Measurements from ENCODE around the gene ACSL3. TPM values are rescaled to one million over a fixed set of nuclear protein-coding genes. Genes with fewer than 3 reads are reported as not detected.

ACSL3 gene
- total RNA-seq (10 to 100 TPM; 35.2 to 50.4 (median 36.6) TPM), polyA plus RNA-seq (14.4 TPM)
- long read RNA-seq, donor 1, full-length matches to known transcripts, result 84 of 108 reads
- long read RNA-seq, donor 1, partial matches to known transcripts, result 9 of 108 reads
- long read RNA-seq, donor 1, other reads (novel, unspliced or antisense), result 15 of 108 reads
- long read RNA-seq, donor 2, full-length matches to known transcripts, result 25 of 28 reads
- long read RNA-seq, donor 2, partial matches to known transcripts, result 2 of 28 reads
- long read RNA-seq, donor 2, other reads (novel, unspliced or antisense), result 1 of 28 reads
- long read RNA-seq, donor 3, full-length matches to known transcripts, result 171 of 214 reads
- long read RNA-seq, donor 3, partial matches to known transcripts, result 20 of 214 reads
- long read RNA-seq, donor 3, other reads (novel, unspliced or antisense), result 23 of 214 reads
- long read RNA-seq, donor 4, full-length matches to known transcripts, result 27 of 30 reads
- long read RNA-seq, donor 4, partial matches to known transcripts, result 1 of 30 reads
- long read RNA-seq, donor 4, other reads (novel, unspliced or antisense), result 2 of 30 reads

DNA sequence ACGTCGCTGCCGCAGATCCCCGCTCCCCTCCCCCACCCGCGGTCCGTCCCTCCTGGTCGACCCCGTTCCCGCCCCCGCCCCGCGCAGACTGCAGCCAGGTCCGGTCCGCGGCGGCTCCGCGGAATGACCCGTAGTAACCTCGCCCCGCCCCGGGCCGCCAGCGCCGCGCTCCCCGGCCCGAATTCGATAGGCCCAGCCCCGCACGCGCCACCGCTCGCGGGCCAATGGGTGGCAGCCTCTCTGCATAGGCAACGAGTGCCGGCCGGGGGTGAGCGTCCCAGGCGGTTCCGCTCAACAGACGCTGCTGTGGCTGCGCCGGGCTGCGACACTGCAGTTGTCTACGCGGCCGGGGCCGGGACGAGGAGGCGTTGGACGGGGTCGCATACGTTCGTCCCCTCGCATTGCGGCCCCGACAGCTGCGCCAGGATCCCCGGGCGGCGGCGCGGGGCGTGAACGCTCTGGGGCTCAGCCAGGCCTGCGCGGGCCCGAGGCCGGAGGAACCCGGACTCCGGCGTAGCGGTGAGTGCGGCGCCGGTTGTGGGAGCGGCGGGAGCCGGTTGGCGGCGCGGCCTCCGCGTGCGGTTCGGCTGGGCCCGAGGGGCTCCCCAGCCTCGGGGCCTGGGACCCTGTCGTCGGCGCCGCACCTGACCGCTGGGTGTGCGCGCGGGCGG is at the start of gene ACSL3:
Gene ACSL3, plus strand, starts transcription at position 297 of the 671 bp plus-strand sequence. CDS start 47,737 bp downstream, outside the sequence.
- Histone ChIP-seq H3K27ac (ENCODE audit: low read length) (peak within 1 kb of the TSS; percentile 81), H3K4me1 (ENCODE audit: control insufficient read depth, insufficient read depth, low read length) (peaks cover 8% of the 10 kb centered on the region), H3K4me3 (ENCODE audit: low read length) (peak within 1 kb of the TSS; percentile 87), H3K27me3 (ENCODE audit: control insufficient read depth, insufficient read depth) (no peaks in the 10 kb centered on the region), H3K9me3 (ENCODE audit: control insufficient read depth, low read length) (no peaks in the 10 kb centered on the region)
- WGBS, result under 1% methylated on average over 99 of the region's 99 CpGs
- intact Hi-C loops (cut with DNase I), result loop anchor here in 2 of 4 donors (2.0 to 10.0 kb wide), 2 partner anchors 152 to 156 kb away; no protein-coding TSS in a partner anchor
- DNase-seq, result peak; percentile 97 to 99 (median 99)
- peak; percentile 98 to 99 for ATAC-seq

DNA sequence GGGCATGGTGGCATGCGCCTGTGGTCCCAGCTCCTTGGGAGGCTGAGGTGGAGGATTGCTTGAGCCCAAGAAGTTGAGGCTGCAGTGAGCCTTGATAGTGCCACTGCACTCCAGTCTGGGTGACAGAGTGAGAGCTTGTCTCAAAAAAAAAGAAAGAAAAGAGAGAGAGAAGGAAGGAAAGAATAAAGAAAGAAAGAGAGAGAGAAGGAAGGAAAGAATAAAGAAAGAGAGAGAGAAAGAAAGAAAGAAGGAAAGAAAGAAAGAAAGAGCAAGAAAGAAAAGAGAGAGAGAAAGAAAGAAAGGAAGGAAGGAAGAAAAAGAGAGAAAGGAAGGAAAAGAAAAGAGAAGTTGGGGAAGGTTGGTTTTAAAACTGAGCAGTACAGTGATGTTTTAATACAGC is 49.0 kb upstream of the ACSL3 start:
- 98% methylated on average over 1 of the region's 1 CpG for WGBS
- no peak overlapping the region for H3K4me3 ChIP-seq (ENCODE audit: low read length)
- H3K4me1 ChIP-seq (ENCODE audit: control insufficient read depth, insufficient read depth, low read length), result no peaks in the 10 kb centered on the region
- H3K27ac ChIP-seq (ENCODE audit: low read length), result no peak overlapping the region
- no peak for DNase-seq
- no peaks in the 10 kb centered on the region for H3K9me3 ChIP-seq (ENCODE audit: control insufficient read depth, low read length)
- ATAC-seq, result no peak
- H3K27me3 ChIP-seq (ENCODE audit: control insufficient read depth, insufficient read depth), result no peaks in the 10 kb centered on the region
- intact Hi-C loops (cut with DNase I), result loop anchor here in 1 of 4 donors (5.0 kb wide), 1 partner anchor 40 kb away; no protein-coding TSS in a partner anchor

DNA sequence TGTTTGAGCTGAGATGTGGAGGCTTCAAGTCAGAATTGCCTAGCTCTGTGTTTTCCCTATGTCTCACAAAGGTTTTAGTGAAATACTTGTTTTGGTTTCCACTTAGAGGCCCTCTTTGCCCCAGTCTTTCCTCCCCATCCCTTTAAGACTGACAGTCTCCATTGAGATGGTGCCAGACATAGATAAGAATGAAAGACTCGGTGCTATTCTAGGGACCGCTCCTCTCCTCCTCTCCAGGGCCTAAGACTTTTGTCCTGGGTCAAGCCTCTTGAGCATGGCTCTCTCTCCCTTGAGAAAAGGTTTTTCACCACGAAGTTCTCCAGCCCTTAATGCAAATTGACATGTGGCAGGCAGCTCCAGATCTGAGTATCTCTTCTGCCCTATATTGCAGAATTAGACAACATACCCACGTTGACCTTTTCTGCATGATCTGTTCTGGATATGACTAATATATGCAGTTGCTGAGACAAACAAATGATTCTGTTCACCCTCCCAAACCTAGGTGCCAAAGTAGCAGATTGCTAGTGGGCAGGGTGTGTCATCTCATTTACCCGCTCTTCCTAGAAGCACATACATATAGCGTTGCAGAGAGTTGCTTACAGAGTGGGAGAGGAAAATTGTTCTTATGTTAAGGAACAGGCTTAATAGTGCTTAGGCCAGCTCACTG is 47.5 kb upstream of the ACSL3 start:
- 64% methylated on average over 6 of the region's 6 CpGs for WGBS

DNA sequence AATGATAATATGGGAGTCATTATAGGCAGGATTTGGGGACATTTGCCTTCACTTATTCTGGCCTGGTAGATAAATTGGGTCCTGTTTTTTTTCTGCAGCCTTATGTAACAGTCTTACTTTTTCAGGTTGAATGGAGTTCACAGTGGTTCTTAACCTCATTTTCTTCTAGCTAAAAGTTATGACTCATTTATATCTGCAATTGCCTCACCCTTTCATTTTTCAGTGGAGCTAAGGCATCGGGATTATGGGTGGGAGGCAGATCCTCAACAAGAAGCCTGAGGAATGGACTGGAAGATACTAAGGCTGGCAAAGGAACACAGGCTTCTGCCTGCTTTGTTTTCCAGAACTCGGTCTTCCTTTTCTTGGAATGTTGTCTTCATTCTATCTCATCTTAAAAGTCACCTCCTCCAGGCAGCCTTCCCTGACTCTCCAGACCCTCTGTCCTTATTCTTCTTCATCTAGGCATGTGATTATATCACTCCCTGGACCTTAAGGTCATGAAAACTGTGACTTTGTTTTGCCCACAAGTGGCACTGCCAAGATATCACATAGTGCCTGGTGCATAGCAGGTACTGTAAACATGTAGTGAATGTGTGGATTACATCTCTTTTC is 41.0 kb upstream of the ACSL3 start:
- no peak overlapping the region for H3K4me3 ChIP-seq (ENCODE audit: low read length)
- no peaks in the 10 kb centered on the region for H3K9me3 ChIP-seq (ENCODE audit: control insufficient read depth, low read length)
- intact Hi-C loops (cut with DNase I), result no loop called here
- ATAC-seq (no peak), DNase-seq (no peak)
- no peaks in the 10 kb centered on the region for H3K27me3 ChIP-seq (ENCODE audit: control insufficient read depth, insufficient read depth)
- H3K27ac ChIP-seq (ENCODE audit: low read length), result no peak overlapping the region
- no peaks in the 10 kb centered on the region for H3K4me1 ChIP-seq (ENCODE audit: control insufficient read depth, insufficient read depth, low read length)
- WGBS, result 64% methylated on average over 2 of the region's 2 CpGs

More for the DNA sequence above, 47.5 kb upstream of the ACSL3 start:
- no peak for ATAC-seq
- no peaks in the 10 kb centered on the region for H3K4me1 ChIP-seq (ENCODE audit: control insufficient read depth, insufficient read depth, low read length)
- no peak overlapping the region for H3K27ac ChIP-seq (ENCODE audit: low read length)
- intact Hi-C loops (cut with DNase I), result loop anchor here in 1 of 4 donors (5.0 kb wide), 1 partner anchor 39 kb away; no protein-coding TSS in a partner anchor
- no peaks in the 10 kb centered on the region for H3K9me3 ChIP-seq (ENCODE audit: control insufficient read depth, low read length)
- H3K27me3 ChIP-seq (ENCODE audit: control insufficient read depth, insufficient read depth), result no peaks in the 10 kb centered on the region
- no peak for DNase-seq
- no peak overlapping the region for H3K4me3 ChIP-seq (ENCODE audit: low read length)

DNA sequence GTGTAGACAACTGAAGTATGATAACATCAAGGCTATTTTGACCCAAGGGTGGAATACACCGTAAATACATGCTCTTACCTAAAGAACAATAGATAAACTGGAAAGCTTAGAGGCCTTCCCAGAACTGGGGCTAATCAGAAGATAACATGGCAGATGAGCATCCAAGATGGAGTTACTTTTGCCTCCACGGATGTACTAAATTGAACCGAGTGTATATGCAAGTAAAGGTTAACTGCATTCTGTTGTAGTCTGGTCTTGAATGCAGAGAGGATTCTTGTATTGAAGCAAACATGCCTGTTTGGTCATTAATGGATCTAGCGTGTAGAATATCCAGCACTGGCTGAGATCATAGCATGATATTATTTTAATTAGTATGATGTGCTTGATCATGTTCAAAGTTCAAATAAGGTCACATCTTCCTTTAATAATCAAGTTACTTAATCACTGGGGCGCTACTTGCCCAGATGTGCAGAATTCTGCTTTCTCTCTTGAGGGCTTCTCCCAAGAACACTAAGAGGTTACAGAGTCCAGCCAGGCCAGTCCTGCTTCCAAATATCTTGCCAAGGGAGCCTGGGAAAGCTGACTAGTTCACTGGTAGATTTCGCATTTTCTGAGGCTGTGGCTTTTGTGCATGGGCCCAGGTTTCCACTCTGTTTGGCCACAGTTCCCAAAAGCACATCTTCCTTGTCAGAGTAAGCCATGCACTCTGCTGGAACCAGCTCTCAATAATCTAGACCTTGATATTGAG is 37.5 kb upstream of the ACSL3 start:
- peak in 1 of 2 donors; percentile 48 for ATAC-seq
- Histone ChIP-seq H3K4me1 (ENCODE audit: control insufficient read depth, insufficient read depth, low read length) (no peaks in the 10 kb centered on the region), H3K9me3 (ENCODE audit: control insufficient read depth, low read length) (no peaks in the 10 kb centered on the region), H3K27ac (ENCODE audit: low read length) (no peak overlapping the region), H3K27me3 (ENCODE audit: control insufficient read depth, insufficient read depth) (no peaks in the 10 kb centered on the region), H3K4me3 (ENCODE audit: low read length) (no peak overlapping the region)
- 74% methylated on average over 6 of the region's 6 CpGs for WGBS
- intact Hi-C loops (cut with DNase I), result no loop called here
- DNase-seq, result no peak

GRCh38 chr2:222825031-222825430 is 35.8 kb upstream of the ACSL3 start:
- intact Hi-C loops (cut with DNase I), result no loop called here
- no peak for DNase-seq
- ATAC-seq, result no peak
- H3K27ac ChIP-seq (ENCODE audit: low read length), result no peak overlapping the region
- no peak overlapping the region for H3K4me3 ChIP-seq (ENCODE audit: low read length)
- H3K4me1 ChIP-seq (ENCODE audit: control insufficient read depth, insufficient read depth, low read length), result no peaks in the 10 kb centered on the region
- WGBS, result 94% methylated on average over 1 of the region's 1 CpG
- no peaks in the 10 kb centered on the region for H3K27me3 ChIP-seq (ENCODE audit: control insufficient read depth, insufficient read depth)
- H3K9me3 ChIP-seq (ENCODE audit: control insufficient read depth, low read length), result no peaks in the 10 kb centered on the region

DNA sequence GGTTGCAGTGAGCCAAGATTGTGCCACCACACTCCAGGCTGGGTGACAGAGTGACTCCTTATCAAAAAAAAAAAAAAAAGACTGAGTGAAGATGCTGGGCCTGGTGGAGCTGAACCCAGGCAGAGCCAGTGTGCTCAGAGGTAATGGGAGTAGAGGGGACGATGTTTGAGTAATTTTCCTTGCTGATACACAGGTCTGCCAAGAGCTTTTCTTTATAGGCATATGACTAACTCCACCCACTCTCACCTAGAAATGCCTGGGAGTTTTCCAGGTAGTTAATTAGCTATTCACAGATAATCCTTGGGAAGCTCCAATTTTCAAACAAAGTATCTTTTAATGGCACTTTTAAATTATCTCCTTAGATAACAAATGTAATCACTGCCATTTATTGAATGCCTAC is 33.4 kb upstream of the ACSL3 start:
- DNase-seq (no peak), ATAC-seq (no peak)
- intact Hi-C loops (cut with DNase I), result no loop called here
- H3K9me3 ChIP-seq (ENCODE audit: control insufficient read depth, low read length), result no peaks in the 10 kb centered on the region
- no peak overlapping the region for H3K27ac ChIP-seq (ENCODE audit: low read length)
- WGBS, result 88% methylated on average over 1 of the region's 1 CpG
- H3K4me1 ChIP-seq (ENCODE audit: control insufficient read depth, insufficient read depth, low read length), result no peaks in the 10 kb centered on the region
- no peak overlapping the region for H3K4me3 ChIP-seq (ENCODE audit: low read length)
- H3K27me3 ChIP-seq (ENCODE audit: control insufficient read depth, insufficient read depth), result no peaks in the 10 kb centered on the region

- Histone ChIP-seq H3K9me3 (ENCODE audit: control insufficient read depth, low read length) (no peaks in the 10 kb centered on the region), H3K27me3 (ENCODE audit: control insufficient read depth, insufficient read depth) (no peaks in the 10 kb centered on the region), H3K4me3 (ENCODE audit: low read length) (no peak overlapping the region), H3K4me1 (ENCODE audit: control insufficient read depth, insufficient read depth, low read length) (no peaks in the 10 kb centered on the region), H3K27ac (ENCODE audit: low read length) (no peak overlapping the region)
- ATAC-seq (no peak), DNase-seq (no peak)
- intact Hi-C loops (cut with DNase I), result no loop called here
- WGBS, result 87% methylated on average over 11 of the region's 11 CpGs
Measured at GRCh38 chr2:222828572-222828971, 32.3 kb upstream of the ACSL3 start.

DNA sequence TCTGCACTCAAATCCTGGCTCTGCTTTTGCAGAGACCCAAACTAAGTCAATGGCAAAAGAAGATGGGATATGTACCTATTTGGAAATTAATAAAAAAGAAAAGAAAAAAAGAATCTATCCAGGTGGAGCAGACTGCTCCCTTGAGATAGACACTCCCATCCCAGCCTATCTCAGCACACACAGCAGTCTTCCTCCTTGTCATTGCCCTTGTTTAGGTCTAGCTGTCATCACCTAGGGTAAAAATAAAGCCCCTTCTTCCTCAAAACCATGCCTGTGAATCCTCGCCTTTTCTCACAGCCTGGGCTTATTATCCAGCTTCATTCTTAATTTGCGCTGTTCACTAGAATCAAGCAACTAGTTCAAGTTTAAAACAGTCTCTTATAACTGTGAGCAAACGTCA is 30.7 kb upstream of the ACSL3 start:
- Histone ChIP-seq H3K27ac (ENCODE audit: low read length) (no peak overlapping the region), H3K9me3 (ENCODE audit: control insufficient read depth, low read length) (no peaks in the 10 kb centered on the region), H3K27me3 (ENCODE audit: control insufficient read depth, insufficient read depth) (no peaks in the 10 kb centered on the region), H3K4me1 (ENCODE audit: control insufficient read depth, insufficient read depth, low read length) (no peaks in the 10 kb centered on the region), H3K4me3 (ENCODE audit: low read length) (no peak overlapping the region)
- 65% methylated on average over 3 of the region's 3 CpGs for WGBS
- ATAC-seq, result no peak
- DNase-seq, result no peak
- intact Hi-C loops (cut with DNase I), result no loop called here

DNA sequence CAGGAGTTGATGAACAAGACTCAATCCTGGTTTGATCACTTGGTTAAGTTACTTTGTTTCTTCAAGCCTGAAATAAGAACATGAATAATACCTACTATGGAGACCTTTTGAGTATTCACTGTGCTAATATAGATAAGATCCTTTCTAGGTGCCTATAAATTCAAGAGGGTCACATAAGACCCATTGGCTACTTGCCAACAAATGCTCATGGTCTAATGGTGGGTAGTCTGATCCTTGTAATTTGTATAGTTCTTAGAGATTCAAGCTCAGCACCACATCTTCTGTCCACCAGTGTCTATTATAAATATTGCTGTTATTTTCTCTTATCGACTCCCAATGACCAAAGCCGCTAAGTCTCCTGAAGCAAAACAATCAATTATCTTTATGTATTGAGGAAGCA is 27.4 kb upstream of the ACSL3 start:
- ATAC-seq, result no peak
- Histone ChIP-seq H3K4me1 (ENCODE audit: control insufficient read depth, insufficient read depth, low read length) (no peaks in the 10 kb centered on the region), H3K27me3 (ENCODE audit: control insufficient read depth, insufficient read depth) (no peaks in the 10 kb centered on the region), H3K9me3 (ENCODE audit: control insufficient read depth, low read length) (no peaks in the 10 kb centered on the region), H3K4me3 (ENCODE audit: low read length) (no peak overlapping the region), H3K27ac (ENCODE audit: low read length) (no peak overlapping the region)
- intact Hi-C loops (cut with DNase I), result no loop called here
- DNase-seq, result no peak
- 99% methylated on average over 2 of the region's 2 CpGs for WGBS

Data from right cardiac atrium (tissue), 5 donors.